H9 (cell line): ENCODE results near the gene ITGBL1. TPM values are rescaled to one million over a fixed set of nuclear protein-coding genes. Genes with fewer than 3 reads are reported as not detected.

Source experiments
- DNase-seq: peaks from one replicate; pipeline ENCODE4 v3.0.0-alpha.2; 2017
- H2AFZ ChIP-seq: one replicate; pipeline ENCODE4 v1.6.1; 2013; ENCODE audit warnings: mild to moderate bottlenecking, low read length, control low read depth, moderate library complexity
- H2AK5ac ChIP-seq: 2 replicates; pipeline ENCODE4 v1.6.1; 2013; ENCODE audit warnings: low read length, control low read depth, mixed read lengths; ENCODE audit not compliant: insufficient read length
- H2BK120ac ChIP-seq: one replicate; pipeline ENCODE4 v1.6.1; 2013; ENCODE audit warnings: low read depth, mild to moderate bottlenecking, low read length, control low read depth, inconsistent platforms; ENCODE audit not compliant: poor library complexity, severe bottlenecking
- H2BK12ac ChIP-seq: 2 replicates; pipeline ENCODE4 v1.6.1; 2013; ENCODE audit warnings: low read length, control low read depth, mixed read lengths, low read depth; ENCODE audit not compliant: insufficient read length
- H2BK15ac ChIP-seq: 2 replicates; pipeline ENCODE4 v1.6.1; 2013; ENCODE audit warnings: low read depth, low read length, control low read depth
- H2BK20ac ChIP-seq: one replicate; pipeline ENCODE4 v1.6.1; 2013; ENCODE audit warnings: low read depth, mild to moderate bottlenecking, low read length, control low read depth, inconsistent platforms; ENCODE audit not compliant: poor library complexity, severe bottlenecking
- H2BK5ac ChIP-seq: 2 replicates; pipeline ENCODE4 v1.6.1; 2013; ENCODE audit warnings: low read length, control low read depth, mixed read lengths; ENCODE audit not compliant: insufficient read length
- H3K14ac ChIP-seq: 2 replicates; pipeline ENCODE4 v1.6.1; 2013; ENCODE audit warnings: low read length, control low read depth; ENCODE audit not compliant: insufficient read depth
- H3K18ac ChIP-seq: 2 replicates; pipeline ENCODE4 v1.6.1; 2013; ENCODE audit warnings: low read depth, mild to moderate bottlenecking, mixed read lengths, low read length, control low read depth; ENCODE audit not compliant: insufficient read length
- H3K23ac ChIP-seq: 2 replicates; pipeline ENCODE4 v1.6.1; 2013; ENCODE audit warnings: low read length, control low read depth, mixed read lengths, low read depth; ENCODE audit not compliant: insufficient read length
- H3K23me2 ChIP-seq: 2 replicates; pipeline ENCODE4 v1.6.1; 2013; ENCODE audit warnings: low read depth, mild to moderate bottlenecking, mixed read lengths, low read length, control low read depth; ENCODE audit not compliant: insufficient read length, poor library complexity, severe bottlenecking
- H3K27ac ChIP-seq: 2 replicates; pipeline ENCODE4 v1.5.1; 2013; ENCODE audit warnings: low read length, control low read depth, mixed read lengths, low read depth; ENCODE audit not compliant: insufficient read length
- H3K27me3 ChIP-seq: 2 replicates; pipeline ENCODE4 v1.6.1; 2013; ENCODE audit warnings: low read length, control low read depth, inconsistent platforms; ENCODE audit not compliant: insufficient read depth
- H3K4ac ChIP-seq: 2 replicates; pipeline ENCODE4 v1.6.1; 2013; ENCODE audit warnings: low read depth, mild to moderate bottlenecking, control low read depth, inconsistent platforms, low read length, moderate library complexity
- H3K4me1 ChIP-seq: 2 replicates; pipeline ENCODE4 v1.6.1; 2013; ENCODE audit warnings: low read length, control low read depth, inconsistent platforms; ENCODE audit not compliant: insufficient read depth
- H3K4me2 ChIP-seq: 2 replicates; pipeline ENCODE4 v1.6.1; 2013; ENCODE audit warnings: low read length, control low read depth, mixed read lengths; ENCODE audit not compliant: insufficient read length, insufficient read depth
- H3K56ac ChIP-seq: 2 replicates; pipeline ENCODE4 v1.6.1; 2013; ENCODE audit warnings: low read depth, mild to moderate bottlenecking, mixed read lengths, low read length, control low read depth; ENCODE audit not compliant: insufficient read length
- H3K79me1 ChIP-seq: 2 replicates; pipeline ENCODE4 v1.6.1; 2013; ENCODE audit warnings: low read depth, mild to moderate bottlenecking, moderate library complexity, low read length, control low read depth, inconsistent platforms; ENCODE audit not compliant: insufficient read depth, poor library complexity, severe bottlenecking
- H3K79me2 ChIP-seq: 2 replicates; pipeline ENCODE4 v1.6.1; 2013; ENCODE audit warnings: low read length, control low read depth, inconsistent platforms; ENCODE audit not compliant: insufficient read depth
- H3K9ac ChIP-seq: 2 replicates; pipeline ENCODE4 v1.6.1; 2013; ENCODE audit warnings: low read length, control low read depth, mixed read lengths; ENCODE audit not compliant: insufficient read length; ENCODE audit errors: extremely low read depth
- H3K9me3 ChIP-seq: one replicate; pipeline ENCODE4 v1.6.1; 2013; ENCODE audit warnings: low read depth, low read length, inconsistent platforms; ENCODE audit not compliant: control insufficient read depth
- H3T11ph ChIP-seq: one replicate; pipeline ENCODE4 v1.6.1; 2013; ENCODE audit warnings: mild to moderate bottlenecking, low read length, control low read depth, inconsistent platforms
- H4K20me1 ChIP-seq: one replicate; pipeline ENCODE4 v1.6.1; 2013; ENCODE audit not compliant: control insufficient read depth, insufficient read length, insufficient read depth
- H4K5ac ChIP-seq: 2 replicates; pipeline ENCODE4 v1.6.1; 2013; ENCODE audit warnings: low read depth, mild to moderate bottlenecking, mixed read lengths, low read length, control low read depth; ENCODE audit not compliant: insufficient read length
- H4K8ac ChIP-seq: replicated peaks from 2 replicates; pipeline ENCODE4 v1.6.1; 2013; ENCODE audit warnings: low read length, control low read depth, mixed read lengths, low read depth; ENCODE audit not compliant: insufficient read length
- H4K91ac ChIP-seq: 2 replicates; pipeline ENCODE4 v1.6.1; 2013; ENCODE audit warnings: low read depth, mild to moderate bottlenecking, moderate library complexity, mixed read lengths, low read length, control low read depth; ENCODE audit not compliant: insufficient read length
- H3K27ac Mint-ChIP-seq, 3 experiments: 2 replicates in 2 of 3; 3 replicates in 1 of 3; pipeline ENCODE4 v1.8.0; 2020 to 2021; ENCODE audit warnings: mixed read lengths in 3 of 3, mild to moderate bottlenecking in 1 of 3, moderate library complexity in 1 of 3
- H3K27me3 Mint-ChIP-seq: 2 replicates; pipeline ENCODE4 v1.8.0; 2021; ENCODE audit warnings: low read depth, mild to moderate bottlenecking, moderate library complexity, mixed read lengths
- H3K36me3 Mint-ChIP-seq, 3 experiments: 2 replicates in 2 of 3; 3 replicates in 1 of 3; pipeline ENCODE4 v1.8.0; 2020 to 2021; ENCODE audit warnings: low read depth in 3 of 3, mixed read lengths in 3 of 3; ENCODE audit not compliant: insufficient read depth in 1 of 3
- H3K4me1 Mint-ChIP-seq, 2 experiments: 2 replicates each; pipeline ENCODE4 v1.8.0; 2020; ENCODE audit warnings: mixed read lengths in 2 of 2
- H3K4me3 Mint-ChIP-seq, 2 experiments: 2 replicates in 1 of 2; 3 replicates in 1 of 2; pipeline ENCODE4 v1.8.0; 2020 to 2021; ENCODE audit warnings: mild to moderate bottlenecking in 2 of 2, mixed read lengths in 2 of 2, moderate library complexity in 1 of 2
- H3K9me3 Mint-ChIP-seq, 2 experiments: 2 replicates in 1 of 2; 3 replicates in 1 of 2; pipeline ENCODE4 v1.8.0; 2020; ENCODE audit warnings: mild to moderate bottlenecking in 2 of 2, mixed read lengths in 2 of 2, moderate library complexity in 1 of 2
- WGBS: extraction: QIAGEN DNeasy Blood & Tissue Kit; methylation state at CpG from one replicate; pipeline ENCODE4 v1.1.7; 2013; ENCODE audit warnings: missing lambda C conversion rate, low lambda C conversion rate, mixed read lengths; ENCODE audit not compliant: insufficient read length; ENCODE audit errors: extremely low coverage; 5-methylcytosine and 5-hydroxymethylcytosine counted together
- total RNA-seq: library from RNA; stranded (reverse); gene quantifications from 2 replicates; pipeline ENCODE4 v1.2.1, GENCODE V29; 2021
- TF ChIP-seq, protein P1 (sequence below): fragments of 200-600 bp; sonication (generic); conservative IDR thresholded peaks from 3 replicates; pipeline ENCODE4 v1.8.0; 2021; ENCODE audit warnings: antibody characterized with exemption, mild to moderate bottlenecking

The ITGBL1 gene
- total RNA-seq, 1 experiment from 2014 or later, result not detected

GRCh38 chr13:101697745-101698144, 245.3 kb downstream of the ITGBL1 start:
- H3K9ac ChIP-seq, result no peak overlapping the region

More at GRCh38 chr13:101697745-101698144, 245.3 kb downstream of the ITGBL1 start:
- Histone ChIP-seq H3K56ac (no peak overlapping the region), H3K23ac (no peak overlapping the region), H3K79me2 (no peaks in the 10 kb centered on the region), H2AK5ac (no peak overlapping the region), H3K27me3 (no peaks in the 10 kb centered on the region), H3K14ac (no peak overlapping the region), H3K27ac (no peak overlapping the region), H2BK15ac (no peak overlapping the region), H2BK12ac (no peak overlapping the region), H2BK20ac (no peak overlapping the region), H4K5ac (no peak overlapping the region), H3K79me1 (no peaks in the 10 kb centered on the region), H4K91ac (no peak overlapping the region), H3K4ac (no peak overlapping the region), H4K20me1 (no peaks in the 10 kb centered on the region), H3K23me2 (no peaks in the 10 kb centered on the region), H4K8ac (no peak overlapping the region), H3T11ph (no peak overlapping the region), H2BK120ac (no peak overlapping the region), H2AFZ (no peak overlapping the region), H2BK5ac (no peak overlapping the region), H3K4me1 (no peaks in the 10 kb centered on the region), H3K4me2 (no peak overlapping the region), H3K9me3 (no peaks in the 10 kb centered on the region), H3K18ac (no peak overlapping the region)
- peaks cover 5% of the 10 kb centered on the region for H3K27me3 Mint-ChIP-seq
- TF ChIP-seq, protein P1, sequence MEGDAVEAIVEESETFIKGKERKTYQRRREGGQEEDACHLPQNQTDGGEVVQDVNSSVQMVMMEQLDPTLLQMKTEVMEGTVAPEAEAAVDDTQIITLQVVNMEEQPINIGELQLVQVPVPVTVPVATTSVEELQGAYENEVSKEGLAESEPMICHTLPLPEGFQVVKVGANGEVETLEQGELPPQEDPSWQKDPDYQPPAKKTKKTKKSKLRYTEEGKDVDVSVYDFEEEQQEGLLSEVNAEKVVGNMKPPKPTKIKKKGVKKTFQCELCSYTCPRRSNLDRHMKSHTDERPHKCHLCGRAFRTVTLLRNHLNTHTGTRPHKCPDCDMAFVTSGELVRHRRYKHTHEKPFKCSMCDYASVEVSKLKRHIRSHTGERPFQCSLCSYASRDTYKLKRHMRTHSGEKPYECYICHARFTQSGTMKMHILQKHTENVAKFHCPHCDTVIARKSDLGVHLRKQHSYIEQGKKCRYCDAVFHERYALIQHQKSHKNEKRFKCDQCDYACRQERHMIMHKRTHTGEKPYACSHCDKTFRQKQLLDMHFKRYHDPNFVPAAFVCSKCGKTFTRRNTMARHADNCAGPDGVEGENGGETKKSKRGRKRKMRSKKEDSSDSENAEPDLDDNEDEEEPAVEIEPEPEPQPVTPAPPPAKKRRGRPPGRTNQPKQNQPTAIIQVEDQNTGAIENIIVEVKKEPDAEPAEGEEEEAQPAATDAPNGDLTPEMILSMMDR, result no peak
- no CpG with 5 or more reads among the region's 3 CpGs for WGBS
- H3K27ac Mint-ChIP-seq, result no peak overlapping the region
- no peaks in the 10 kb centered on the region for H3K36me3 Mint-ChIP-seq
- H3K4me3 Mint-ChIP-seq, result no peak overlapping the region
- H3K9me3 Mint-ChIP-seq, result no peaks in the 10 kb centered on the region
- no peaks in the 10 kb centered on the region for H3K4me1 Mint-ChIP-seq
- DNase-seq, result no peak
